ENCODE data around the gene PRKCB. TPM values are rescaled to one million over a fixed set of nuclear protein-coding genes. Genes with fewer than 3 reads are reported as not detected.
"Not testable (repeated sequence)": the region's sequence is repeated elsewhere in the genome, so short reads cannot be mapped to it uniquely, and the experiment has no call there.

Gene PRKCB
- total RNA-seq, 1 experiment from 2014 or later: not detected

- Mint-ChIP-seq H3K27ac (ENCODE audit: unreplicated experiment) (no peak overlapping the region), H3K4me1 (ENCODE audit: low read depth, unreplicated experiment) (no peaks in the 10 kb centered on the region), H3K9me3 (ENCODE audit: low read depth, unreplicated experiment) (no peaks in the 10 kb centered on the region), H3K27me3 (ENCODE audit: unreplicated experiment) (peaks cover 90% of the 10 kb centered on the region), H3K36me3 (ENCODE audit: insufficient read depth, unreplicated experiment) (no peaks in the 10 kb centered on the region), H3K4me3 (ENCODE audit: low read depth, unreplicated experiment) (no peak overlapping the region)
- no peak for TF ChIP-seq CTCF (IDR thresholded peaks at IDR 0.05; ENCODE audit: unreplicated experiment)
- DNase-seq: no peak
- intact Hi-C loops (cut with micrococcal nuclease; ENCODE audit: unreplicated experiment): no loop called here
- BruUV-seq (replicated peaks): no TSS peak
- CTCF ChIA-PET: interaction anchor here (0.6 kb wide), 1 partner anchor 356 kb away, joined by 5 read pairs; no protein-coding TSS in a partner anchor
These were observed 310.7 kb downstream of the PRKCB start for GRCh38 chr16:24146518-24146917.

- no peak for DNase-seq
- CTCF ChIA-PET: no interaction called here
- H3K9me3 Mint-ChIP-seq (ENCODE audit: low read depth, unreplicated experiment): no peaks in the 10 kb centered on the region
- no peak for TF ChIP-seq CTCF (IDR thresholded peaks at IDR 0.05; ENCODE audit: unreplicated experiment)
- H3K27me3 Mint-ChIP-seq (ENCODE audit: unreplicated experiment): peaks cover 83% of the 10 kb centered on the region
- H3K27ac Mint-ChIP-seq (ENCODE audit: unreplicated experiment): no peak overlapping the region
- no peaks in the 10 kb centered on the region for H3K4me1 Mint-ChIP-seq (ENCODE audit: low read depth, unreplicated experiment)
- H3K4me3 Mint-ChIP-seq (ENCODE audit: low read depth, unreplicated experiment): no peak overlapping the region
- no TSS peak for BruUV-seq (replicated peaks)
- no peaks in the 10 kb centered on the region for H3K36me3 Mint-ChIP-seq (ENCODE audit: insufficient read depth, unreplicated experiment)
- intact Hi-C loops (cut with micrococcal nuclease; ENCODE audit: unreplicated experiment): no loop called here
These were observed 313.3 kb downstream of the PRKCB start for GRCh38 chr16:24149102-24149501.

GRCh38 chr16:24150282-24150681, 314.5 kb downstream of the PRKCB start:
- H3K36me3 Mint-ChIP-seq (ENCODE audit: insufficient read depth, unreplicated experiment): no peaks in the 10 kb centered on the region
- H3K27ac Mint-ChIP-seq (ENCODE audit: unreplicated experiment): no peak overlapping the region
- peaks cover 80% of the 10 kb centered on the region for H3K27me3 Mint-ChIP-seq (ENCODE audit: unreplicated experiment)
- no peak for DNase-seq
- BruUV-seq (replicated peaks): no TSS peak
- no peak overlapping the region for H3K4me3 Mint-ChIP-seq (ENCODE audit: low read depth, unreplicated experiment)
- no peaks in the 10 kb centered on the region for H3K9me3 Mint-ChIP-seq (ENCODE audit: low read depth, unreplicated experiment)
- intact Hi-C loops (cut with micrococcal nuclease; ENCODE audit: unreplicated experiment): no loop called here
- CTCF ChIA-PET: no interaction called here
- H3K4me1 Mint-ChIP-seq (ENCODE audit: low read depth, unreplicated experiment): no peaks in the 10 kb centered on the region
- no peak for TF ChIP-seq CTCF (IDR thresholded peaks at IDR 0.05; ENCODE audit: unreplicated experiment)

- no TSS peak for BruUV-seq (replicated peaks)
- DNase-seq: no peak
- H3K27me3 Mint-ChIP-seq (ENCODE audit: unreplicated experiment): peaks cover 81% of the 10 kb centered on the region
- no peaks in the 10 kb centered on the region for H3K9me3 Mint-ChIP-seq (ENCODE audit: low read depth, unreplicated experiment)
- no peaks in the 10 kb centered on the region for H3K4me1 Mint-ChIP-seq (ENCODE audit: low read depth, unreplicated experiment)
- no peaks in the 10 kb centered on the region for H3K36me3 Mint-ChIP-seq (ENCODE audit: insufficient read depth, unreplicated experiment)
- intact Hi-C loops (cut with micrococcal nuclease; ENCODE audit: unreplicated experiment): no loop called here
- no peak overlapping the region for H3K4me3 Mint-ChIP-seq (ENCODE audit: low read depth, unreplicated experiment)
- no peak overlapping the region for H3K27ac Mint-ChIP-seq (ENCODE audit: unreplicated experiment)
- CTCF ChIA-PET: no interaction called here
- no peak for TF ChIP-seq CTCF (IDR thresholded peaks at IDR 0.05; ENCODE audit: unreplicated experiment)
These were observed 315.7 kb downstream of the PRKCB start for GRCh38 chr16:24151482-24151939.

- CTCF ChIA-PET; H3K27ac Mint-ChIP-seq (ENCODE audit: unreplicated experiment); H3K4me3 Mint-ChIP-seq (ENCODE audit: low read depth, unreplicated experiment); H3K36me3 Mint-ChIP-seq (ENCODE audit: insufficient read depth, unreplicated experiment); BruUV-seq (replicated peaks); H3K9me3 Mint-ChIP-seq (ENCODE audit: low read depth, unreplicated experiment); DNase-seq; intact Hi-C loops (cut with micrococcal nuclease; ENCODE audit: unreplicated experiment); H3K4me1 Mint-ChIP-seq (ENCODE audit: low read depth, unreplicated experiment): not testable (repeated sequence)
- H3K27me3 Mint-ChIP-seq (ENCODE audit: unreplicated experiment): peaks cover 85% of the 10 kb centered on the region
These were observed 316.3 kb downstream of the PRKCB start for GRCh38 chr16:24152048-24152447.
